Endothelial cell of umbilical vein (primary cell): ENCODE measurements around the gene NXT1. TPM values are rescaled to one million over a fixed set of nuclear protein-coding genes. Genes with fewer than 3 reads are reported as not detected.

Experiments used
- BruUV-seq: library from RNA; stranded (reverse); fragments of 400-500 nt; replicated peaks from 2 replicates; lab custom pipeline; 2021; lab: Mats Ljungman, UMichigan
- CTCF ChIA-PET: fragments of 300-600, 350-600 bp; sonication (Branson Sonifier 250); formaldehyde crosslinking; loops from one replicate; lab custom pipeline; 2021; ENCODE audit warnings: antibody characterized with exemption, inconsistent platforms; lab: Charles Lee
- POLR2A ChIA-PET: fragments of 300-600, 350-600 bp; sonication (Branson Sonifier 250); formaldehyde crosslinking; loops from one replicate; lab custom pipeline; 2021; ENCODE audit warnings: antibody characterized with exemption, inconsistent platforms; lab: Charles Lee
- DNase-seq: peaks from one replicate; pipeline ENCODE4 v3.0.0-alpha.2; 2011; ENCODE audit warnings: low read depth, low spot score
- FAIRE-seq: peaks from 2 replicates; lab custom pipeline; 2011; peaks lifted over from hg19 to GRCh38; lab: Jason Lieb, UNC
- H2AFZ ChIP-seq: 2 replicates; pipeline ENCODE4 v1.6.0; 2012; ENCODE audit warnings: low read depth, low read length, control low read depth, inconsistent platforms
- H3K27ac ChIP-seq: 2 replicates; pipeline ENCODE4 v1.5.1; 2011; ENCODE audit warnings: low read depth, mild to moderate bottlenecking, control low read depth, low read length, moderate library complexity; ENCODE audit not compliant: insufficient read depth
- H3K27me3 ChIP-seq, 2 experiments: 2 replicates each; pipeline versions ENCODE4 v1.6.0 to v1.6.1; 2011; ENCODE audit warnings: low read length in 2 of 2, mixed read lengths in 1 of 2; ENCODE audit not compliant: control insufficient read depth in 2 of 2, insufficient read depth in 2 of 2
- H3K36me3 ChIP-seq, 2 experiments: 2 replicates in 1 of 2; 3 replicates in 1 of 2; pipeline ENCODE4 v1.5.1; 2011; ENCODE audit warnings: low read length in 2 of 2, mild to moderate bottlenecking in 1 of 2, moderate library complexity in 1 of 2; ENCODE audit not compliant: control insufficient read depth in 2 of 2, insufficient read depth in 2 of 2; ENCODE audit errors: extremely low read depth in 1 of 2
- H3K4me1 ChIP-seq: 3 replicates; pipeline ENCODE4 v1.5.1; 2011; ENCODE audit warnings: mild to moderate bottlenecking, low read length; ENCODE audit not compliant: control insufficient read depth, insufficient read depth; ENCODE audit errors: extremely low read depth
- H3K4me2 ChIP-seq: 2 replicates; pipeline ENCODE4 v1.6.1; 2011; ENCODE audit warnings: low read length, control low read depth, mixed read lengths; ENCODE audit not compliant: insufficient read depth
- H3K4me3 ChIP-seq, 3 experiments: fragments of 200-600 bp in 1 of 3; sonication (generic), shearing (Covaris generic) in 1 of 3; replicated peaks in 1 of 3; 2 replicates each; pipeline ENCODE4 v1.5.1; 2011 to 2016; ENCODE audit warnings: control low read depth in 3 of 3, low read length in 3 of 3, mild to moderate bottlenecking in 2 of 3, inconsistent platforms in 1 of 3, low read depth in 1 of 3, moderate library complexity in 1 of 3; ENCODE audit not compliant: insufficient read depth in 1 of 3
- H3K79me2 ChIP-seq: 2 replicates; pipeline ENCODE4 v1.6.0; 2012; ENCODE audit warnings: low read length, inconsistent platforms; ENCODE audit not compliant: control insufficient read depth, insufficient read depth
- H3K9ac ChIP-seq: replicated peaks from 2 replicates; pipeline ENCODE3; 2011; ENCODE audit warnings: low read length, control low read depth; ENCODE audit not compliant: insufficient read depth; ENCODE audit errors: extremely low read depth
- H3K9me1 ChIP-seq: replicated peaks from 3 replicates; pipeline ENCODE4 v1.6.0; 2011; ENCODE audit warnings: mild to moderate bottlenecking, low read length; ENCODE audit not compliant: control insufficient read depth, insufficient read depth; ENCODE audit errors: extremely low read depth
- H3K9me3 ChIP-seq: replicated peaks from 2 replicates; pipeline ENCODE4 v1.5.1; 2012; ENCODE audit warnings: low read length, inconsistent platforms; ENCODE audit not compliant: control insufficient read depth, insufficient read depth
- H4K20me1 ChIP-seq: replicated peaks from 2 replicates; pipeline ENCODE3; 2011; ENCODE audit warnings: mild to moderate bottlenecking, low read length; ENCODE audit not compliant: control insufficient read depth, insufficient read depth; ENCODE audit errors: extremely low read depth
- CTCF ChIP-seq, 2 donors: IDR thresholded peaks; 1 replicate in 1 of 2; 2 replicates in 1 of 2; pipeline ENCODE4 v1.5.1; 2011; ENCODE audit warnings: low read length in 2 of 2, mild to moderate bottlenecking in 2 of 2, moderate library complexity in 2 of 2, control low read depth in 1 of 2, inconsistent platforms in 1 of 2, low read depth in 1 of 2; ENCODE audit not compliant: insufficient read depth in 1 of 2; ENCODE audit errors: extremely low read depth in 1 of 2
- EZH2 ChIP-seq: IDR thresholded peaks from 2 replicates; pipeline ENCODE4 v1.6.1; 2012; ENCODE audit warnings: borderline replicate concordance, low read depth, mild to moderate bottlenecking, moderate library complexity, low read length, inconsistent platforms; ENCODE audit not compliant: severe bottlenecking
- FOS ChIP-seq: IDR thresholded peaks from 2 replicates; pipeline ENCODE4 v1.6.1; 2011; ENCODE audit warnings: mild to moderate bottlenecking, low read length, moderate library complexity, borderline replicate concordance; ENCODE audit not compliant: insufficient read depth
- GATA2 ChIP-seq: IDR thresholded peaks from 2 replicates; pipeline ENCODE4 v1.7.0; 2011; ENCODE audit warnings: low read depth, mild to moderate bottlenecking, moderate library complexity, mixed read lengths, low read length; ENCODE audit not compliant: insufficient read length, insufficient read depth
- JUN ChIP-seq: IDR thresholded peaks from 2 replicates; pipeline ENCODE4 v1.6.1; 2011; ENCODE audit warnings: borderline replicate concordance, low read depth; ENCODE audit not compliant: insufficient read length, insufficient read depth
- MAX ChIP-seq: IDR thresholded peaks from 2 replicates; pipeline ENCODE4 v1.6.1; 2011; ENCODE audit not compliant: insufficient read depth, insufficient read length
- MYC ChIP-seq: IDR thresholded peaks from one replicate; pipeline ENCODE4 v1.6.1; 2011; ENCODE audit warnings: mild to moderate bottlenecking, low read depth, low read length
- POLR2A ChIP-seq: IDR thresholded peaks from 2 replicates; pipeline ENCODE4 v1.6.1; 2012; ENCODE audit warnings: low read depth, mild to moderate bottlenecking, control low read depth, low read length
- POLR2AphosphoS5 ChIP-seq: IDR thresholded peaks from 2 replicates; pipeline ENCODE4 v1.6.1; 2012; ENCODE audit warnings: low read depth, mild to moderate bottlenecking, control low read depth, low read length, moderate library complexity; ENCODE audit not compliant: insufficient read depth
- dilution Hi-C: fragments of 300-500 bp; cut with MboI; formaldehyde crosslinking; loops from one replicate; pipeline ENCODE4 v1.15.0; 2019; ENCODE audit warnings: low sequenced_read_pairs; ENCODE audit not compliant: extremely low pct_ligation_motif_present
- intact Hi-C: fragments of 100-400 bp; cut with micrococcal nuclease; formaldehyde crosslinking; loops from one replicate; pipeline ENCODE4 v1.10.0; 2022
- polyA plus RNA-seq, 4 experiments: library from polyadenylated mRNA; depleted of rRNA in 3 of 4; stranded (reverse) in 3 of 4; unstranded in 1 of 4; fragments of >200 nt; gene quantifications; 2 replicates each; pipeline versions ENCODE4 v1.2.1 to v1.2.3, GENCODE V29; 2011 to 2012; ENCODE audit warnings: missing spikeins in 1 of 4
- total RNA-seq: library from RNA; stranded (reverse); gene quantifications from 2 replicates; pipeline ENCODE4 v1.2.3, GENCODE V29; 2021

The NXT1 gene
- total and polyA plus RNA-seq, 2 donors (not counting 3 experiments of a cell fraction or from before 2014, with no cell fraction given) = 27.1 to 39.2 TPM

GRCh38 chr20:23308024-23308423 is 42.6 kb upstream of the NXT1 start:
- peaks cover 0 to 2% of the 10 kb centered on the region in 2 experiments for H3K27me3 ChIP-seq
- no peak overlapping the region for H3K4me2 ChIP-seq
- H2AFZ ChIP-seq = no peak overlapping the region
- no peak for TF ChIP-seq FOS
- no peak for TF ChIP-seq CTCF (IDR thresholded peaks at IDR 0.05; ENCODE audit: extremely low read depth in 1 of 2, insufficient read depth in 1 of 2, low read depth in 1 of 2, low read length in 2 of 2)
- TF ChIP-seq MYC = no peak
- no peak for TF ChIP-seq POLR2AphosphoS5
- TF ChIP-seq MAX = no peak
- TF ChIP-seq EZH2 = no peak
- TF ChIP-seq POLR2A = no peak
- TF ChIP-seq JUN = no peak
- TF ChIP-seq GATA2 = no peak
- no peak overlapping the region for H3K4me3 ChIP-seq
- H3K9me1 ChIP-seq = no peaks in the 10 kb centered on the region
- dilution Hi-C loops (no loop called here), intact Hi-C loops (no loop called here)
- H3K79me2 ChIP-seq = no peaks in the 10 kb centered on the region
- no peaks in the 10 kb centered on the region for H3K36me3 ChIP-seq
- H3K4me1 ChIP-seq = no peaks in the 10 kb centered on the region
- no peak overlapping the region for H3K27ac ChIP-seq
- H4K20me1 ChIP-seq = no peaks in the 10 kb centered on the region
- H3K9ac ChIP-seq = no peak overlapping the region
- H3K9me3 ChIP-seq = no peaks in the 10 kb centered on the region
- POLR2A ChIA-PET = interaction anchor here (0.7 kb wide), 1 partner anchor 333 kb away, joined by 3 read pairs; no protein-coding TSS in a partner anchor
- BruUV-seq = no TSS peak
- CTCF ChIA-PET = no interaction called here
- DNase-seq (no peak), FAIRE-seq (no peak)
